Medulla oblongata (tissue), 1 donor: ENCODE measurements around the gene DKK2.
"Not testable (repeated sequence)": the region's sequence is repeated elsewhere in the genome, so short reads cannot be mapped to it uniquely, and the experiment has no call there.

Experiments
- DNase-seq: peaks from one replicate; pipeline ENCODE4 v3.0.0-alpha.2; 2015; ENCODE audit errors: extremely low spot score

DKK2 gene

DNA sequence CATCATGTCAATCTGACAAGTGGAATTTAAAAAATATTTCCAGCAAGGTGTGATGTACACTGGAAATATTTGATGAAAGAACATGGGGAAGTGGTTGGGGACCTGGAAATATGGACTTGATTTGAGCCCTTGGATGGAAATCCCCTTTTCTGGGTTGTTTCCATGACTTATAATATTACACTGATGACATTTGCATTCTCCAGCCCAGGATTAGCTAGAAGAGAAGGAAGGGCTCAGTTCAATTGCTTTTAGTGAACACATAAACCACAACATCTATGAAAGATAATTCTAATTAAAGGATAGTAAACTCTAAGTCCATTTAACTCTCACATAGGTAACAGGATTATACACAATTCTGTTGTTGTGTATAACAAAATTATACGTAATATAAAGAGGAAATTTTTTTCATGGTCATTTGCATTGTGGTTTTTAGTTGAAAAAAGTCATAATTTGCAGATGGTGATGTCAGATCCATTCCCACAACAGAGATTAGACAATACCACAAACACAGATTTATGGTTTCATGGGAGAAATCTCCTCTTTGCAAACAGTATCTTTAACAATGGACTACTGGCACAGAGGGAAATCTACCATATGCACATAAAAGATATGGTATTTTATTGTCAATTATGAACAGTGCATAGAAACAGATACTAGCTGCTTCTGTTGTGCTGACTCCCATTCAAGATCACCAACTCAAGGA is 126.5 kb downstream of the DKK2 start:
- DNase-seq = no peak

DNA sequence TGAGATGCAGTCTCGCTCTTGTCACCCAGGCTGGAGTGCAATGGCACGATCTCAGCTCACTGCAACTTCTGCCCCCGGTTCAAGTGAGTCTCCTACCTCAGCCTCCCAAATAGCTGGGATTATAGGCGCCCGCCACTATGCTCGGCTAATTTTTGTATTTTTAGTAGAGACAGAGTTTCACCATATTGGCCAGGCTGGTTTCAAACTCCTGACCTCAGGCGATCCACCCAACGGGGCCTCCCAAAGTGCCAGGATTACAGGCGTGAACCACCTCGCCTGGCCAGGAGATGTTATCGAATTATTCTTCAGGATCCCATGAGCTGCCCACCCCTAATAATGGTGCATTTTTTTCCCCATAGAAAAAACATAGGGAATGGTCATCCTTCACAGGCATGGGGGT is 128.1 kb downstream of the DKK2 start:
- not testable (repeated sequence) for DNase-seq

DNA sequence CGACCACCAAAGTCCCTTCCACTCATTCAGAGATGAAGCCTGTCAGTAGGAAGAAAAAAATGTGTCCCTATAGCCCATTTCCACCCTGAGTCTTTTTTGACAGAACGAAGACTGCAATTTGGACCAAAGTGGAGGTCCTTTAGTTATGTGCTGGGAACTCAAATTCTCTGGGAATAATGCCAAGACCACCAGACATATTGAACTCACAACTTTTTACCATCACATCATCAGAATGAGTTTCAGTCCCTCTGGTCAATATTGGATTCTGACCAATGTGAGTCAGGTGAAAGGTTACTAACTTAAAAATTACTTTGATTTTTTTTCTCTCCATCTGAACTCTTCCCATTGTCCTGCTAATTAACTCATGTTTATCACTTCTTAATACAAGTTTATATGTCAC is 128.9 kb downstream of the DKK2 start:
- no peak for DNase-seq

DNA sequence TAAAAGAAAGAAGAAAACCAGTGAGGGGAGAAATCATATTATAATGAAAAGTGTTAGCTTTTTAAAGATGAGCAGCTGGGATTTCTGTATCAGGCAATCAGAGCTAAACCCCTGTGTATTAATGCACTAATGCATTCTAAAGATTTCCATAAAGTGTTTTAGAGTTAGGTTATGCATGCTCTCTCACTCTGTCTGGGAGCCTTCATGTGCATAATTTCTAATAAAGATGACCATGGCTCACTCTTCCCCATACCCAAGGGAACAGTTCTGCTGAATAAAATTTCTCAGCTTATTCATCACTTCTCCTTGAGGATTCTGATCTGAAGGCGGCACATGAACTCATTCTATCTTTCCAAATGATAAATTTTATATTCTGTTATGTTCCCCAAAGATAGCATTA is 129.4 kb downstream of the DKK2 start:
- DNase-seq = no peak

DNA sequence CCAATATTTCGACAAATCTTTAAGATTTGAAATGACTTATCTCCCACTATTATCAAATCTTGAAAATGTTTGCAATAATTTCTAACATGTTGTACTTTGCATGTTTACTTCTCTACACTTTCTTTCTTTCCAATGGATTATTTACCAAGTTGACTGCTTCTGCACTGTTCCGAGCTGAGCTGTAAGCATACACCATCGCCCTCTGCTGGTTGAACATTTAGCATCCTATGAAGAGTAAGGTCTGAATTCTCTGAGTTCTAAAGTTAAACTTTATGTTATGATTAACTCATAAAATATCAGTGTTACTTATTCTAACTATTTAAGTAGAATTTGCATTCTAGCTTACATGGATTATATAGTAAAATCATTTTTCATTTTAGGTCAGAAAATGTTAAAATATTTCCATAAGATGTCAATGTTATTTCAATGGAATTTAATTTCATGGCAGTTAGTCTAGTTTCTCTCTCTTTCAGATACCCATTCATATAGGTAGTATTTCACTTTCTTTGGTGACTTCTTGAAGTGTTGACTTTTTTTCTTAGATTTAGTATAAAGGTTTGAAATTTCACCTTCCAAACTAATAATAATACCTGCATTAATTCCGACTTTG is 137.4 kb downstream of the DKK2 start:
- DNase-seq = peak; percentile 30

DNA sequence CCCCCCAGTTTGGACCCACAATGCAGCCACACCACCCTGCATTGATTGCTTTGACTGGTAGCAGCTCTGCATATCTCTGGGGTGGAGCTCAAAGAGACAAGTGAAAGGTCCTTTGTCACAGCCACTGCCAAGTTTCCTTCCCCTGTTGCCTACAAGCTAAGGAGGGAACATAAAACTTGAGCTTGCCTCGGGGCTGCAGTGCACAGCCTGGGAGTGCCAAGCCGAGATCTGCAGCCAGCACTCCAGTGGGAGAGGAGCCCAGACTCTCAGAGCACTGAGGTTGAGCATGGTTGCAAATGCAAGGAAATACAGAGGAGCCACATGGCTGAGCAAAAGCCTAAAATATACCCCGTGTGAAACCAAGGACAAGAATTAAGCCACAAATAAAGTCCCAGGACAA is 142.2 kb downstream of the DKK2 start:
- peak; percentile 30 for DNase-seq

DNA sequence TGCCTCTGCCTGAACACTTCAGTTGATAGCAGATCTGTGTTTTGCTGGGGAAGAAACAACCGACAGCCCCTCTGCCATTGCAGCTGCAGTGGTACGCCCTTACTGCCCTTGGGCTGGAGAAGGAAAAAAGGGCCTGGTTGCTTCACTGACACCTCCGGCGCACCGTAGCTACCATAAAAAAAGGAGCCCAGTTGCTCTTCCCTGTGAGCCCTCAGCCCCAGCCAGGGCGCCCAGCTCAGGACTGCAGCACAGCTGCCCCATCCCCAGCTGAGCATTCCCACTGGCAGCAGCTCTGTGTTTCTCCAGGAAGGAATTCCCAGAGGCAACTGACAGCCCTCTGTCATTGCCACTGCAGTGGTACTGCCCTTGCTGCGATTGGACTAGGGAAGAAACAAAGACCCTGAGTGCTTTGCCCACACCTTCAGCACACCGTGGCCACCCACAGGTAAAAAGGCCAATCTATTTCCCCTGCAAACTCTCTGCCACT is 142.7 kb downstream of the DKK2 start:
- DNase-seq = no peak

DNA sequence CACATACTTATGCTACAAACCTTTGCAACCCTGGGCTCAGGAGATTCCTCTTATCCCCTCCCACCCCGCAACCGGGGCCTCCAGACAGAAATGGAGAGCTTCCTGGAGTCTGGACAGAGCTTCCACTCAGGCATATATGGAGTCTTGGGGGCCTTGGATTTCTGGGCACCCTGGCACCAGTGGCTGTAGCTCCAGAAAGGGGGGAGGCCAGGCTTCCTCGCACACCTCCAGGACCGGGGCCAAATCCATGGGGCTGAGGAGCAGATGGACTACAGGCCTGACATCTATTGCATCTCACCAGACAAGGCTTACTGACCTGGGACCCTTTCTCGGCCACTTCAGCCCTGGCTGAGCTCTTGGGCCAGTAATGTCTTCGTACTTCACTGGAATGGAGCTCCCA is 143.3 kb downstream of the DKK2 start:
- DNase-seq = no peak

DNA sequence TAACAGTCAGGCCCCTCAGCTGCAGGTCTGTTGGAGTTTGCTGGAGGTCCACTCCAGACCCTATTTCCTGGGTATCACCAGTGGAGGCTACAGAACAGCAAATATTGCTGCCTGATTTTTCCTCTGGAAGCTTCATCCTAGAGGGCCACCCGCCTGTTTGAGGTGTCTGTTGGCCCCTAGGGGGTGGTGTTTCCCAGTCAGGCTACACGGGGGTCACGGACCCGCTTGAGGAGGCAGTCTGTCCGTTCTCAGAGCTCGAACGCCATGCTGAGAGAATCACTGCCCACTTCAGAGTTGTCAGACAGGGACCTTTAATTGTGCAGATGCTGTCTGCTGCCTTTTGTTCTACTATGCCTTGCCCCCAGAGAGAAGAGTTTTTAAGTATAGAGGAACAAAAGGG is 160.8 kb downstream of the DKK2 start:
- no peak for DNase-seq
